ENCODE results near the gene DTL.

DNA sequence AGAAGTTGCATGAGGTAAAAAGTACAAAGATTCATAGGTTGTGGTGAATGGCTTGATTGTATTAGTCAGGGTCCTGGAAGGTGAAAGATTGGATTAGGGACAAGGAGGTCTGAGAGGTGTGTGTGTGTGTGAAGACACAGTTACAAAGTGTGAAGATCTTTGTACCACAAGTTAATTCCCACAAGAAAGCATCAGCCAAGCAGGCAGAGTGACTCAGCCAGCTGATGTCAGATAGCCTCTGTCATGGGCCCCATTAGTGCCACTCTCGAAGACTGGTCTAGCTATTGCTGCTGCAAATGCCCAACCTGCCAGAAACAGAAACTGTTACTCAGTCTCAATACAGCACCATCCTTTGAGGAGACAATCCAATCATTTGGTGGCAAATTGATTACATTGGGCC lies 96.5 kb downstream of the DTL start:
- TF ChIP-seq, protein P1, sequence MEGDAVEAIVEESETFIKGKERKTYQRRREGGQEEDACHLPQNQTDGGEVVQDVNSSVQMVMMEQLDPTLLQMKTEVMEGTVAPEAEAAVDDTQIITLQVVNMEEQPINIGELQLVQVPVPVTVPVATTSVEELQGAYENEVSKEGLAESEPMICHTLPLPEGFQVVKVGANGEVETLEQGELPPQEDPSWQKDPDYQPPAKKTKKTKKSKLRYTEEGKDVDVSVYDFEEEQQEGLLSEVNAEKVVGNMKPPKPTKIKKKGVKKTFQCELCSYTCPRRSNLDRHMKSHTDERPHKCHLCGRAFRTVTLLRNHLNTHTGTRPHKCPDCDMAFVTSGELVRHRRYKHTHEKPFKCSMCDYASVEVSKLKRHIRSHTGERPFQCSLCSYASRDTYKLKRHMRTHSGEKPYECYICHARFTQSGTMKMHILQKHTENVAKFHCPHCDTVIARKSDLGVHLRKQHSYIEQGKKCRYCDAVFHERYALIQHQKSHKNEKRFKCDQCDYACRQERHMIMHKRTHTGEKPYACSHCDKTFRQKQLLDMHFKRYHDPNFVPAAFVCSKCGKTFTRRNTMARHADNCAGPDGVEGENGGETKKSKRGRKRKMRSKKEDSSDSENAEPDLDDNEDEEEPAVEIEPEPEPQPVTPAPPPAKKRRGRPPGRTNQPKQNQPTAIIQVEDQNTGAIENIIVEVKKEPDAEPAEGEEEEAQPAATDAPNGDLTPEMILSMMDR (IDR thresholded peaks at IDR 0.05): no peak
- TF ChIP-seq POLR2AphosphoS5 (IDR thresholded peaks at IDR 0.05; ENCODE audit: low read depth, low read length): no peak
- TF ChIP-seq SIN3A (IDR thresholded peaks at IDR 0.05; ENCODE audit: borderline replicate concordance, insufficient read depth, low read depth, low read length): no peak
- no peak for TF ChIP-seq TCF7L2 (IDR thresholded peaks at IDR 0.05; ENCODE audit: low read depth, low read length)
- TF ChIP-seq, protein P2, sequence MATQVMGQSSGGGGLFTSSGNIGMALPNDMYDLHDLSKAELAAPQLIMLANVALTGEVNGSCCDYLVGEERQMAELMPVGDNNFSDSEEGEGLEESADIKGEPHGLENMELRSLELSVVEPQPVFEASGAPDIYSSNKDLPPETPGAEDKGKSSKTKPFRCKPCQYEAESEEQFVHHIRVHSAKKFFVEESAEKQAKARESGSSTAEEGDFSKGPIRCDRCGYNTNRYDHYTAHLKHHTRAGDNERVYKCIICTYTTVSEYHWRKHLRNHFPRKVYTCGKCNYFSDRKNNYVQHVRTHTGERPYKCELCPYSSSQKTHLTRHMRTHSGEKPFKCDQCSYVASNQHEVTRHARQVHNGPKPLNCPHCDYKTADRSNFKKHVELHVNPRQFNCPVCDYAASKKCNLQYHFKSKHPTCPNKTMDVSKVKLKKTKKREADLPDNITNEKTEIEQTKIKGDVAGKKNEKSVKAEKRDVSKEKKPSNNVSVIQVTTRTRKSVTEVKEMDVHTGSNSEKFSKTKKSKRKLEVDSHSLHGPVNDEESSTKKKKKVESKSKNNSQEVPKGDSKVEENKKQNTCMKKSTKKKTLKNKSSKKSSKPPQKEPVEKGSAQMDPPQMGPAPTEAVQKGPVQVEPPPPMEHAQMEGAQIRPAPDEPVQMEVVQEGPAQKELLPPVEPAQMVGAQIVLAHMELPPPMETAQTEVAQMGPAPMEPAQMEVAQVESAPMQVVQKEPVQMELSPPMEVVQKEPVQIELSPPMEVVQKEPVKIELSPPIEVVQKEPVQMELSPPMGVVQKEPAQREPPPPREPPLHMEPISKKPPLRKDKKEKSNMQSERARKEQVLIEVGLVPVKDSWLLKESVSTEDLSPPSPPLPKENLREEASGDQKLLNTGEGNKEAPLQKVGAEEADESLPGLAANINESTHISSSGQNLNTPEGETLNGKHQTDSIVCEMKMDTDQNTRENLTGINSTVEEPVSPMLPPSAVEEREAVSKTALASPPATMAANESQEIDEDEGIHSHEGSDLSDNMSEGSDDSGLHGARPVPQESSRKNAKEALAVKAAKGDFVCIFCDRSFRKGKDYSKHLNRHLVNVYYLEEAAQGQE (IDR thresholded peaks at IDR 0.05; ENCODE audit: insufficient read depth in 1 of 2, low read depth in 2 of 2, low read length in 1 of 2): no peak
